Measurements from ENCODE around the gene DDX49. TPM values are rescaled to one million over a fixed set of nuclear protein-coding genes. Genes with fewer than 3 reads are reported as not detected.
"Not testable (repeated sequence)": the region's sequence is repeated elsewhere in the genome, so short reads cannot be mapped to it uniquely, and the experiment has no call there.

DDX49 gene
- total RNA-seq, 1 donor from 2014 or later: 68.3 TPM

DNA sequence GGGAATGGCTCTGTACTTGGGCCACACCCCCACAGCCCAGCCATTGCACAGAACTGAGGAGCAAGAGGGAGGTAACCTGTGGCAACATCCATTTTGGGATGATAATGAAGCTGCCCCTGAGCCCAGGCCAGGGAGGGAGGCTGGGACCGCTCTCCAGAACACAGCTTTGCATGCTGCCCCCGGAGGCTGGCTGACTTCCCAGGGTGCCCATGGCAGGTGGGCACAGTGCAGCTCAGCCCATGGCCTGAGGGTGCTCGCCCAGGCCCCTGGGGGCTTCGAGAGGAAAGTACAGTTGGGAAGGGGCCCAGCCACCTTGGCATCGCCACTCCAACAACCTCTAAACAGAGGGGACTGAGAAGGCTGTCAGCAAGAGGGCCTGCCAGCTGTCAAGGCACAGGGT, 6.0 kb upstream of the DDX49 start:
- Histone ChIP-seq H3K9me3 (ENCODE audit: insufficient read depth, low read depth, low read length) (no peaks in the 10 kb centered on the region), H3K4me1 (ENCODE audit: insufficient read depth, low read length) (peaks cover 10% of the 10 kb centered on the region), H3K9ac (ENCODE audit: low read length) (no peak overlapping the region), H4K20me1 (ENCODE audit: insufficient read depth, low read length) (peaks cover 76% of the 10 kb centered on the region), H3K4me2 (ENCODE audit: low read length) (no peak overlapping the region), H3K36me3 (ENCODE audit: insufficient read depth, low read length) (peaks cover 8% of the 10 kb centered on the region), H3K27me3 (ENCODE audit: insufficient read depth, low read length) (no peaks in the 10 kb centered on the region), H3K79me2 (ENCODE audit: insufficient read depth, low read length) (peaks cover 65% of the 10 kb centered on the region), H3K4me3 (ENCODE audit: insufficient read depth, low read depth, low read length) (no peak overlapping the region), H2AFZ (ENCODE audit: low read depth, low read length) (no peak overlapping the region), H3K27ac (ENCODE audit: low read depth, low read length) (no peak overlapping the region)
- no peak overlapping the region for H3K27ac Mint-ChIP-seq (ENCODE audit: unreplicated experiment)
- no peaks in the 10 kb centered on the region for H3K9me3 Mint-ChIP-seq (ENCODE audit: unreplicated experiment)
- TF ChIP-seq EZH2 (IDR thresholded peaks at IDR 0.05; ENCODE audit: insufficient read depth, low read length) (no peak), CTCF (IDR thresholded peaks at IDR 0.05; ENCODE audit: insufficient read depth, low read depth, low read length) (no peak)
- H3K27me3 Mint-ChIP-seq (ENCODE audit: low read depth, unreplicated experiment): no peaks in the 10 kb centered on the region
- H3K4me1 Mint-ChIP-seq (ENCODE audit: low read depth, unreplicated experiment): peaks cover 3% of the 10 kb centered on the region
- H3K36me3 Mint-ChIP-seq (ENCODE audit: low read depth, unreplicated experiment): peaks cover 8% of the 10 kb centered on the region
- H3K4me3 Mint-ChIP-seq (ENCODE audit: unreplicated experiment): no peak overlapping the region
- DNase-seq (ENCODE audit: low read depth) (no peak), FAIRE-seq (no peak)

GRCh38 chr19:18915639-18916038, 3.9 kb upstream of the DDX49 start:
- no peaks in the 10 kb centered on the region for H3K9me3 Mint-ChIP-seq (ENCODE audit: unreplicated experiment)
- H3K4me3 Mint-ChIP-seq (ENCODE audit: unreplicated experiment): no peak overlapping the region
- Histone ChIP-seq H3K79me2 (ENCODE audit: insufficient read depth, low read length) (peaks cover 83% of the 10 kb centered on the region), H3K4me1 (ENCODE audit: insufficient read depth, low read length) (peaks cover 15% of the 10 kb centered on the region), H3K9me3 (ENCODE audit: insufficient read depth, low read depth, low read length) (no peaks in the 10 kb centered on the region), H3K4me2 (ENCODE audit: low read length) (no peak overlapping the region), H3K9ac (ENCODE audit: low read length) (no peak overlapping the region), H3K36me3 (ENCODE audit: insufficient read depth, low read length) (peaks cover 7% of the 10 kb centered on the region), H3K4me3 (ENCODE audit: insufficient read depth, low read depth, low read length) (no peak overlapping the region), H3K27ac (ENCODE audit: low read depth, low read length) (no peak overlapping the region), H3K27me3 (ENCODE audit: insufficient read depth, low read length) (no peaks in the 10 kb centered on the region), H4K20me1 (ENCODE audit: insufficient read depth, low read length) (peaks cover 68% of the 10 kb centered on the region), H2AFZ (ENCODE audit: low read depth, low read length) (no peak overlapping the region)
- FAIRE-seq (no peak), DNase-seq (ENCODE audit: low read depth) (no peak)
- peaks cover 10% of the 10 kb centered on the region for H3K36me3 Mint-ChIP-seq (ENCODE audit: low read depth, unreplicated experiment)
- H3K4me1 Mint-ChIP-seq (ENCODE audit: low read depth, unreplicated experiment): peaks cover 8% of the 10 kb centered on the region
- no peak for TF ChIP-seq EZH2 (IDR thresholded peaks at IDR 0.05; ENCODE audit: insufficient read depth, low read length)
- peak; percentile 17 for TF ChIP-seq CTCF (IDR thresholded peaks at IDR 0.05; ENCODE audit: insufficient read depth, low read depth, low read length)
- no peaks in the 10 kb centered on the region for H3K27me3 Mint-ChIP-seq (ENCODE audit: low read depth, unreplicated experiment)
- H3K27ac Mint-ChIP-seq (ENCODE audit: unreplicated experiment): no peak overlapping the region

DNA sequence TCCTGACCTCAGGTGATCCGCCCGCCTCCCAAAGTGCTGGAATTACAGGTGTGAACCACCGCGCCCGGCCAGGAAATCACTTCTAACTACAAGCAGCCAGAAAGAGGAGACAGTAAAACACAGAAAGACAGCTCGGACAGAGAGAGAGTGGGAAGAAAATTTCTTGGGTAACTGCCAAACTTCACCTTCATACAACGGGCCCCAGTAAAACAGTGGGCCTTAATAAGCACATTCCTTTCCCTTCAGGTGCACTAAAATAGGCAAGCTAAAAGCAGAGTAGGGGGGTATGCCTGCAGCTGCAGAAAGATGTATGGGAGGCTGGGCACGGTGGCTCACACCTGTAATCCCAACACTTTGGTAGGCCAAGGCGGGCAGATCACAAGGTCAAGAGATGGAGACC, 1.9 kb upstream of the DDX49 start:
- H3K4me1 Mint-ChIP-seq (ENCODE audit: low read depth, unreplicated experiment): peaks cover 11% of the 10 kb centered on the region
- Histone ChIP-seq H3K9ac (ENCODE audit: low read length) (peak overlapping the region; percentile 10), H3K4me1 (ENCODE audit: insufficient read depth, low read length) (peaks cover 15% of the 10 kb centered on the region), H3K4me2 (ENCODE audit: low read length) (peak overlapping the region; percentile 96), H3K79me2 (ENCODE audit: insufficient read depth, low read length) (peaks cover 94% of the 10 kb centered on the region), H4K20me1 (ENCODE audit: insufficient read depth, low read length) (peaks cover 73% of the 10 kb centered on the region)
- H3K36me3 ChIP-seq (ENCODE audit: insufficient read depth, low read length); H3K27ac ChIP-seq (ENCODE audit: low read depth, low read length); H3K9me3 ChIP-seq (ENCODE audit: insufficient read depth, low read depth, low read length); H3K27me3 Mint-ChIP-seq (ENCODE audit: low read depth, unreplicated experiment); H3K9me3 Mint-ChIP-seq (ENCODE audit: unreplicated experiment); FAIRE-seq; H3K4me3 ChIP-seq (ENCODE audit: insufficient read depth, low read depth, low read length); H3K27me3 ChIP-seq (ENCODE audit: insufficient read depth, low read length); DNase-seq (ENCODE audit: low read depth); H2AFZ ChIP-seq (ENCODE audit: low read depth, low read length): not testable (repeated sequence)
- peak overlapping the region; percentile 90 for H3K4me3 Mint-ChIP-seq (ENCODE audit: unreplicated experiment)
- H3K27ac Mint-ChIP-seq (ENCODE audit: unreplicated experiment): peak overlapping the region; percentile 58
- peaks cover 10% of the 10 kb centered on the region for H3K36me3 Mint-ChIP-seq (ENCODE audit: low read depth, unreplicated experiment)
